Small intestine (tissue), 7 donors: ENCODE measurements around the gene PROK1. TPM values are rescaled to one million over a fixed set of nuclear protein-coding genes. Genes with fewer than 3 reads are reported as not detected.

Source experiments
- DNase-seq, 2 donors: peaks; one replicate each; pipeline versions ENCODE4 v3.0.0 to v3.0.0-alpha.2; 2013
- FAIRE-seq: peaks from 2 replicates; lab custom pipeline; 2012; peaks lifted over from hg19 to GRCh38; lab: Jason Lieb, UNC
- H3K27ac ChIP-seq, 3 donors: one replicate each; pipeline ENCODE4 v1.5.1; 2013; ENCODE audit warnings: low read length in 2 of 3, mild to moderate bottlenecking in 2 of 3, control low read depth in 1 of 3, inconsistent platforms in 1 of 3, low read depth in 1 of 3, moderate library complexity in 1 of 3
- H3K27me3 ChIP-seq, 3 donors: one replicate each; pipeline ENCODE4 v1.6.1; 2013; ENCODE audit warnings: low read length in 3 of 3, inconsistent platforms in 1 of 3; ENCODE audit not compliant: control insufficient read depth in 3 of 3, insufficient read depth in 3 of 3
- H3K36me3 ChIP-seq, 3 donors: one replicate each; pipeline ENCODE4 v1.6.1; 2013; ENCODE audit warnings: low read length in 3 of 3, inconsistent platforms in 1 of 3, low read depth in 1 of 3, mild to moderate bottlenecking in 1 of 3, moderate library complexity in 1 of 3; ENCODE audit not compliant: control insufficient read depth in 3 of 3, insufficient read depth in 2 of 3
- H3K4me1 ChIP-seq, 3 donors: one replicate each; pipeline ENCODE4 v1.6.1; 2013; ENCODE audit warnings: low read length in 2 of 3, inconsistent platforms in 1 of 3, low read depth in 1 of 3, mild to moderate bottlenecking in 1 of 3, moderate library complexity in 1 of 3; ENCODE audit not compliant: control insufficient read depth in 3 of 3, insufficient read depth in 2 of 3
- H3K4me3 ChIP-seq, 3 donors: one replicate each; pipeline ENCODE4 v1.5.1; 2013; ENCODE audit warnings: low read length in 3 of 3, control low read depth in 1 of 3, inconsistent platforms in 1 of 3, low read depth in 1 of 3, mild to moderate bottlenecking in 1 of 3, moderate library complexity in 1 of 3
- H3K9me3 ChIP-seq, 2 donors: one replicate each; pipeline ENCODE4 v1.6.1; 2013; ENCODE audit warnings: low read depth in 1 of 2, low read length in 1 of 2; ENCODE audit not compliant: control insufficient read depth in 2 of 2, insufficient read depth in 1 of 2
- WGBS, 3 donors: extraction: QIAGEN DNeasy Blood & Tissue Kit; methylation state at CpG; one replicate each; pipeline ENCODE4 v1.1.7; 2013; 5-methylcytosine and 5-hydroxymethylcytosine counted together
- polyA plus RNA-seq, 4 donors: library from polyadenylated mRNA; stranded (reverse) in 3 of 4; unstranded in 1 of 4; fragments of 200-250 nt in 3 of 4; fragments of 120-200 nt in 1 of 4; gene quantifications; one replicate each; pipeline versions ENCODE4 v1.2.1 to v1.2.3, GENCODE V29; 2013
- donor health status: healthy with polysubstance abuse.
- donor health status: control.
- donor health status: control.
- donor health status: Bipolar disorder and iron deficiency.
- donor health status: healthy.

PROK1 gene
- polyA plus RNA-seq, 4 donors: 0.06 to 0.07 TPM; not detected in 2

- no peak for DNase-seq
- peaks cover 0 to 3% (median 0%) of the 10 kb centered on the region in 3 donors for H3K27me3 ChIP-seq
- WGBS, 3 donors: 63 to 76% (median 75%) methylated on average over 6 of the region's 6 CpGs
- no peaks in the 10 kb centered on the region for H3K36me3 ChIP-seq
- H3K4me3 ChIP-seq: no peak overlapping the region
- no peaks in the 10 kb centered on the region for H3K4me1 ChIP-seq
- H3K27ac ChIP-seq: no peak overlapping the region
- FAIRE-seq: no peak
- H3K9me3 ChIP-seq: no peaks in the 10 kb centered on the region
Measured at GRCh38 chr1:110501488-110502132, 50.7 kb downstream of the PROK1 start.

GRCh38 chr1:110502402-110503151 is 51.6 kb downstream of the PROK1 start:
- Histone ChIP-seq H3K9me3 (no peaks in the 10 kb centered on the region), H3K27ac (no peak overlapping the region), H3K36me3 (no peaks in the 10 kb centered on the region), H3K27me3 (peaks cover 0 to 3% (median 0%) of the 10 kb centered on the region in 3 donors), H3K4me3 (no peak overlapping the region), H3K4me1 (no peaks in the 10 kb centered on the region)
- FAIRE-seq (no peak), DNase-seq (no peak)
- WGBS, 3 donors: 75 to 78% (median 78%) methylated on average over 8 of the region's 8 CpGs

- Histone ChIP-seq H3K9me3 (no peaks in the 10 kb centered on the region), H3K27ac (no peak overlapping the region), H3K4me3 (no peak overlapping the region), H3K27me3 (peaks cover 0 to 6% (median 2%) of the 10 kb centered on the region in 3 donors), H3K4me1 (no peaks in the 10 kb centered on the region), H3K36me3 (no peaks in the 10 kb centered on the region)
- WGBS, 3 donors: 80 to 86% (median 85%) methylated on average over 5 of the region's 5 CpGs
- no peak for DNase-seq
- no peak for FAIRE-seq
Measured at GRCh38 chr1:110503471-110503870, 52.5 kb downstream of the PROK1 start.

- no peak for DNase-seq
- Histone ChIP-seq H3K4me3 (no peak overlapping the region), H3K27me3 (peaks cover 0 to 6% (median 2%) of the 10 kb centered on the region in 3 donors), H3K4me1 (no peaks in the 10 kb centered on the region), H3K9me3 (no peaks in the 10 kb centered on the region), H3K36me3 (no peaks in the 10 kb centered on the region), H3K27ac (no peak overlapping the region)
- FAIRE-seq: no peak
- 68 to 87% (median 78%) methylated on average over 7 of the region's 7 CpGs for WGBS, 3 donors
Measured at GRCh38 chr1:110504226-110504625, 53.3 kb downstream of the PROK1 start.

GRCh38 chr1:110505596-110505995 is 54.6 kb downstream of the PROK1 start:
- Histone ChIP-seq H3K4me1 (no peaks in the 10 kb centered on the region), H3K4me3 (no peak overlapping the region), H3K36me3 (no peaks in the 10 kb centered on the region), H3K27me3 (peaks cover 0 to 6% (median 2%) of the 10 kb centered on the region in 3 donors), H3K9me3 (no peaks in the 10 kb centered on the region), H3K27ac (no peak overlapping the region)
- WGBS, 3 donors: 33 to 51% (median 45%) methylated on average over 3 of the region's 3 CpGs
- FAIRE-seq (no peak), DNase-seq (no peak)

GRCh38 chr1:110506541-110506940 is 55.6 kb downstream of the PROK1 start:
- Histone ChIP-seq H3K27me3 (peaks cover 0 to 6% (median 2%) of the 10 kb centered on the region in 3 donors), H3K27ac (no peak overlapping the region), H3K36me3 (no peaks in the 10 kb centered on the region), H3K9me3 (no peaks in the 10 kb centered on the region), H3K4me3 (no peak overlapping the region), H3K4me1 (no peaks in the 10 kb centered on the region)
- 81 to 92% (median 85%) methylated on average over 4 of the region's 4 CpGs for WGBS, 3 donors
- FAIRE-seq (no peak), DNase-seq (no peak)

Other genes with a start within 250 kb of the PROK1 start
- 1 to 10 TPM in 2 of 4 donors, under 1 TPM in 2; under 0.01 to 3.7 (median 2.1) TPM for gene KCNC4, start 240.8 kb upstream of the PROK1 start, polyA plus RNA-seq
- gene RBM15, start 111.8 kb upstream of the PROK1 start, polyA plus RNA-seq: 10 to 100 TPM in 1 of 4 donors, 1 to 10 TPM in 3; 1.6 to 13.9 (median 3.7) TPM
- 10 to 100 TPM in 1 of 4 donors, 1 to 10 TPM in 3; 5.4 to 51.1 (median 6.9) TPM for gene SLC16A4, start 60.1 kb upstream of the PROK1 start, polyA plus RNA-seq
- gene LAMTOR5, start 43.5 kb upstream of the PROK1 start, polyA plus RNA-seq: 100 to 1,000 TPM; 138 to 345 (median 306) TPM
- gene KCNA10, start 68.0 kb downstream of the PROK1 start, polyA plus RNA-seq: not detected
- gene KCNA2, start 155.2 kb downstream of the PROK1 start, polyA plus RNA-seq: under 1 TPM in 2 of 4 donors, not detected in 2; 0.18 to 0.28 TPM
- gene KCNA3, start 223.8 kb downstream of the PROK1 start, polyA plus RNA-seq: under 1 TPM in 3 of 4 donors, not detected in 1; 0.06 to 0.45 (median 0.27) TPM